Keratinocyte (primary cell): ENCODE results near the gene SRF. TPM values are rescaled to one million over a fixed set of nuclear protein-coding genes. Genes with fewer than 3 reads are reported as not detected.

Experiments used
- DNase-seq: peaks from one replicate; pipeline ENCODE4 v3.0.0-alpha.2; 2011; ENCODE audit warnings: low read depth, missing footprints, low spot score
- FAIRE-seq: peaks from 2 replicates; lab custom pipeline; 2011; peaks lifted over from hg19 to GRCh38; lab: Jason Lieb, UNC
- H2AFZ ChIP-seq: 2 replicates; pipeline ENCODE4 v1.6.0; 2012; ENCODE audit warnings: low read length, control low read depth, inconsistent platforms; ENCODE audit not compliant: control insufficient read depth
- H3K27ac ChIP-seq: 2 replicates; pipeline ENCODE4 v1.5.1; 2011; ENCODE audit warnings: low read length; ENCODE audit not compliant: control insufficient read depth, insufficient read depth
- H3K27me3 ChIP-seq: 3 replicates; pipeline ENCODE4 v1.6.0; 2011; ENCODE audit warnings: low read length; ENCODE audit not compliant: control insufficient read depth, insufficient read depth; ENCODE audit errors: extremely low read depth
- H3K36me3 ChIP-seq, 2 experiments: 2 replicates in 1 of 2; 3 replicates in 1 of 2; pipeline ENCODE4 v1.5.1; 2011; ENCODE audit warnings: low read length in 2 of 2, mild to moderate bottlenecking in 1 of 2; ENCODE audit not compliant: control insufficient read depth in 2 of 2, insufficient read depth in 2 of 2; ENCODE audit errors: extremely low read depth in 1 of 2
- H3K4me1 ChIP-seq: 3 replicates; pipeline ENCODE4 v1.5.1; 2011; ENCODE audit warnings: low read length; ENCODE audit not compliant: control insufficient read depth, insufficient read depth; ENCODE audit errors: extremely low read depth
- H3K4me2 ChIP-seq: 3 replicates; pipeline ENCODE4 v1.6.0; 2011; ENCODE audit warnings: low read depth, low read length; ENCODE audit not compliant: control insufficient read depth, insufficient read depth; ENCODE audit errors: extremely low read depth
- H3K4me3 ChIP-seq, 3 experiments: fragments of 200-600 bp in 1 of 3; sonication (generic) in 1 of 3; 2 replicates in 2 of 3; 3 replicates in 1 of 3; pipeline ENCODE4 v1.5.1; 2011 to 2016; ENCODE audit warnings: low read length in 3 of 3, mild to moderate bottlenecking in 3 of 3, control low read depth in 2 of 3, inconsistent platforms in 1 of 3, low read depth in 1 of 3, mixed read lengths in 1 of 3, mixed run types in 1 of 3, moderate library complexity in 1 of 3; ENCODE audit not compliant: control insufficient read depth in 2 of 3, insufficient read depth in 2 of 3; ENCODE audit errors: extremely low read depth in 1 of 3
- H3K79me2 ChIP-seq: 2 replicates; pipeline ENCODE4 v1.6.0; 2012; ENCODE audit warnings: low read length; ENCODE audit not compliant: control insufficient read depth, insufficient read depth
- H3K9ac ChIP-seq: 3 replicates; pipeline ENCODE4 v1.6.0; 2011; ENCODE audit warnings: low read length; ENCODE audit not compliant: control insufficient read depth, insufficient read depth; ENCODE audit errors: extremely low read depth
- H3K9me1 ChIP-seq: 3 replicates; pipeline ENCODE4 v1.6.0; 2011; ENCODE audit warnings: low read length; ENCODE audit not compliant: control insufficient read depth, insufficient read depth; ENCODE audit errors: extremely low read depth
- H3K9me3 ChIP-seq: 2 replicates; pipeline ENCODE4 v1.5.1; 2012; ENCODE audit warnings: low read depth, low read length; ENCODE audit not compliant: control insufficient read depth
- H4K20me1 ChIP-seq: 3 replicates; pipeline ENCODE4 v1.6.0; 2011; ENCODE audit warnings: low read length; ENCODE audit not compliant: control insufficient read depth, insufficient read depth; ENCODE audit errors: extremely low read depth
- EZH2 ChIP-seq: IDR thresholded peaks from one replicate; pipeline ENCODE4 v1.6.1; 2012; ENCODE audit warnings: inconsistent platforms, mild to moderate bottlenecking, low read length, moderate library complexity
- dilution Hi-C: fragments of 300-500 bp; cut with MboI; formaldehyde crosslinking; loops from one replicate; pipeline ENCODE4 v1.7.0; 2020; ENCODE audit warnings: low sequenced_read_pairs; ENCODE audit not compliant: extremely low pct_ligation_motif_present
- polyA plus RNA-seq, 5 experiments: library from polyadenylated mRNA; depleted of rRNA in 3 of 5; stranded (reverse) in 3 of 5; stranded (forward) in 1 of 5; unstranded in 1 of 5; fragments of >200 nt; gene quantifications; 1 replicate in 1 of 5; 2 replicates in 3 of 5; 3 replicates in 1 of 5; pipeline versions ENCODE4 v1.2.1 to v1.2.3, GENCODE V29; 2011 to 2012; ENCODE audit warnings: missing spikeins in 2 of 5, low read depth in 1 of 5, low replicate concordance in 1 of 5
- TF ChIP-seq, protein P1 (sequence below), 3 experiments: IDR thresholded peaks in 1 of 3; conservative IDR thresholded peaks in 1 of 3; optimal IDR thresholded peaks in 1 of 3; 2 replicates in 2 of 3; 3 replicates in 1 of 3; pipeline versions ENCODE3 to v1.5.1; 2011; ENCODE audit warnings: low read length in 3 of 3, mild to moderate bottlenecking in 3 of 3, moderate library complexity in 2 of 3, control low read depth in 1 of 3, inconsistent platforms in 1 of 3; ENCODE audit not compliant: insufficient read depth in 2 of 3; ENCODE audit errors: extremely low read depth in 1 of 3

SRF gene
- polyA plus RNA-seq, 1 donor (not counting 4 experiments of a cell fraction or from before 2014, with no cell fraction given), result 28.5 TPM

DNA sequence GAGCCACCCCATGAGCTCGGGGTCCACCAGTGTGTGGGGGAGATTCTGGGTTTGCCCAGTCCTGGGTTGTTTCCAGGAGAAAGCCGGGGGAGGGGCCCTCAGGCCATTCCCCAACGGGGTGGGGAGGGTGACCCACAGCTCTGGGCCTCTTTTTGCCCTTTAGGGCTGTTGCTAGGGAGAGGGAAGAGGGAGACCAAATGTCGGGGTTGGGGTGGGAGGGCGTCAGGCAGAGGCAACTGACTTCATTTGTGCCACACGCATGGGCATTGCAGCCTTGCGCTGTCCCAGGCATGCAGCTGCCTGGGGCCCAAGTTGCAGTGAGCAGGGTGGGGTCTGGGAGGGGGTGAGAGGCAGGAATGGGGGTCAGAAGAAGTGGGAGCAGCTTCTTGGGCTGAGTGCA, 9.0 kb downstream of the SRF start:
- TF ChIP-seq, protein P1, sequence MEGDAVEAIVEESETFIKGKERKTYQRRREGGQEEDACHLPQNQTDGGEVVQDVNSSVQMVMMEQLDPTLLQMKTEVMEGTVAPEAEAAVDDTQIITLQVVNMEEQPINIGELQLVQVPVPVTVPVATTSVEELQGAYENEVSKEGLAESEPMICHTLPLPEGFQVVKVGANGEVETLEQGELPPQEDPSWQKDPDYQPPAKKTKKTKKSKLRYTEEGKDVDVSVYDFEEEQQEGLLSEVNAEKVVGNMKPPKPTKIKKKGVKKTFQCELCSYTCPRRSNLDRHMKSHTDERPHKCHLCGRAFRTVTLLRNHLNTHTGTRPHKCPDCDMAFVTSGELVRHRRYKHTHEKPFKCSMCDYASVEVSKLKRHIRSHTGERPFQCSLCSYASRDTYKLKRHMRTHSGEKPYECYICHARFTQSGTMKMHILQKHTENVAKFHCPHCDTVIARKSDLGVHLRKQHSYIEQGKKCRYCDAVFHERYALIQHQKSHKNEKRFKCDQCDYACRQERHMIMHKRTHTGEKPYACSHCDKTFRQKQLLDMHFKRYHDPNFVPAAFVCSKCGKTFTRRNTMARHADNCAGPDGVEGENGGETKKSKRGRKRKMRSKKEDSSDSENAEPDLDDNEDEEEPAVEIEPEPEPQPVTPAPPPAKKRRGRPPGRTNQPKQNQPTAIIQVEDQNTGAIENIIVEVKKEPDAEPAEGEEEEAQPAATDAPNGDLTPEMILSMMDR (optimal IDR thresholded peaks at IDR 0.05 in 1 of 3, IDR thresholded peaks at IDR 0.05 in 1 of 3, conservative IDR thresholded peaks at IDR 0.05 in 1 of 3; ENCODE audit: extremely low read depth in 1 of 3, insufficient read depth in 2 of 3, low read length in 3 of 3), result no peak
- no peak for TF ChIP-seq EZH2
- DNase-seq (no peak), FAIRE-seq (no peak)
- peaks cover 4% of the 10 kb centered on the region for H3K9me1 ChIP-seq
- no peak overlapping the region for H3K4me2 ChIP-seq
- H3K4me1 ChIP-seq, result peaks cover 17% of the 10 kb centered on the region
- peaks cover 30 to 32% of the 10 kb centered on the region in 2 experiments for H3K36me3 ChIP-seq
- H3K27ac ChIP-seq, result no peak overlapping the region
- dilution Hi-C loops, result no loop called here
- H3K27me3 ChIP-seq, result no peaks in the 10 kb centered on the region
- H4K20me1 ChIP-seq, result no peaks in the 10 kb centered on the region
- peaks cover 20% of the 10 kb centered on the region for H3K79me2 ChIP-seq
- H2AFZ ChIP-seq, result no peak overlapping the region
- no peak overlapping the region for H3K4me3 ChIP-seq
- no peak overlapping the region for H3K9ac ChIP-seq
- H3K9me3 ChIP-seq, result no peaks in the 10 kb centered on the region

DNA sequence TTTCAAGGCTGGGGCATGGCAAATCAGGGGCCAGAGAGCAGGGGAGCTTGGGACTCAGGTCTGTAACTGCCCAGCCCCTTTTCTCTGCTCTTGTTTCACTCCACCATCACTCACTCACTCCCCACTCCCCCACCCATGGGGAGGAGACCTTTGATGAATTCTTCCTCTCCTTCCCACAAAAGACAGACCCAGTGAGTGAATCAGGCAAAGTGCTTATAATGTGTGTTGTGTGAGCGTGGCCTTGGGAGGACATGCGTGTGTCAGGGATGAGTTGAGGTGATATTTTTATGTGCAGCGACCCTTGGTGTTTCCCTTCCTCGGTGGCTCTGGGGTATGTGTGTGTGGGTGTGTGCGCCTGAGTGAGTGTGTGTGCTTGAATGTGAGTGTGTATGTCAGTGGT, 9.9 kb downstream of the SRF start:
- Histone ChIP-seq H3K4me3 (no peak overlapping the region), H3K36me3 (peaks cover 24 to 28% of the 10 kb centered on the region in 2 experiments), H3K79me2 (peaks cover 13% of the 10 kb centered on the region), H2AFZ (no peak overlapping the region), H3K9me1 (peaks cover 4% of the 10 kb centered on the region), H3K9me3 (no peaks in the 10 kb centered on the region), H4K20me1 (no peaks in the 10 kb centered on the region), H3K4me1 (peaks cover 20% of the 10 kb centered on the region), H3K9ac (no peak overlapping the region), H3K27me3 (no peaks in the 10 kb centered on the region), H3K4me2 (no peak overlapping the region), H3K27ac (no peak overlapping the region)
- dilution Hi-C loops, result no loop called here
- no peak for DNase-seq
- no peak for FAIRE-seq
- TF ChIP-seq, protein P1 (optimal IDR thresholded peaks at IDR 0.05 in 1 of 3, IDR thresholded peaks at IDR 0.05 in 1 of 3, conservative IDR thresholded peaks at IDR 0.05 in 1 of 3; ENCODE audit: extremely low read depth in 1 of 3, insufficient read depth in 2 of 3, low read length in 3 of 3), result no peak
- no peak for TF ChIP-seq EZH2
